SHP77 treated with DMSO at 0.1 percent for 48 hours (cell line): ENCODE data around the gene PLEKHA8.
A peak's percentile ranks its signal among the peaks of the same experiment; 100 is the strongest.

Source experiments
- DNase-seq: peaks from one replicate; lab custom pipeline; 2025; lab: John Stamatoyannopoulos, UW

The PLEKHA8 gene

DNA sequence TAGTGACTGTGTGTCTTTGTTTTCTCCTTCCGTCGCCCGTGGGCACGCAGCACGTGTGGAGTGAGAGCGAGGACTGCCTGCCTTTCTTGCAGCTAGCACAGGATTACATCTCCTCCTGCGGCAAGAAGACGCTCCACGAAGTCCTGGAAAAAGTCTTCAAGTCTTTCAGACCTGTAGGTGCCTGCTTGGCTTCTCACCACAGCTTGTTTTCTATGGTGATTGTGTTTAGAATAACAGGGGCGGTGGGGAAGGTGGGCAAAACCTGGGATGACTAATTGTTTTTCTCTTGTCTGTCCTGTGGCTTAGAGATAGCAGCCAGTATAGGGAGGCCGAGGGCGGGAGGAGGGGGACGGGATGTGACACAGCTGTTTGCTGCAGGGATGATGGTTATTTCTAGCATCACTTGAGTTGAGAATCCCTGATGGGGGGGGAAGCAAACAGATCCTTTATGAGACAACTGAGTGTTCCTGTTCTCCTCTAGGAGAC, 118.0 kb downstream of the PLEKHA8 start:
- DNase-seq: peak; percentile 77

- DNase-seq: no peak
Observed at GRCh38 chr7:30147223-30147622, 119.0 kb downstream of the PLEKHA8 start.

DNA sequence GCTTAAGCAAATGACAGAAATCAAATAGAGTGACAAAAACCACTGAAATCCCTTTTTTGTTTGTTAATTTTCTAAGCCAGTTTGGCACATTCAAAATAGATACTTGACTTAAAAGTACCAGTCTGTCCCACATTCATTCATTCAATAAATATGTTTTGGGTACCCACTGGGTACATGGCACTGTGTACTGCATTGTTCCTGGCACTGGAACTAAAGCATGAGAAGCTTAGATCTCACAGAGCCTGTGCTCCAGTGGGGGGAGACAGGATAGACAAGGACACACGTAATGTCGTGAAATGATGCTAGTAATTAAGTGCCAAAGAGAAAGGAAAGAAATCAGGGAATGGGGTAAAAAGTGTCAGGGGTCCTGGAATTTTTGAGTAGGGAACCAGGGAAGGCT, 119.6 kb downstream of the PLEKHA8 start:
- no peak for DNase-seq

DNA sequence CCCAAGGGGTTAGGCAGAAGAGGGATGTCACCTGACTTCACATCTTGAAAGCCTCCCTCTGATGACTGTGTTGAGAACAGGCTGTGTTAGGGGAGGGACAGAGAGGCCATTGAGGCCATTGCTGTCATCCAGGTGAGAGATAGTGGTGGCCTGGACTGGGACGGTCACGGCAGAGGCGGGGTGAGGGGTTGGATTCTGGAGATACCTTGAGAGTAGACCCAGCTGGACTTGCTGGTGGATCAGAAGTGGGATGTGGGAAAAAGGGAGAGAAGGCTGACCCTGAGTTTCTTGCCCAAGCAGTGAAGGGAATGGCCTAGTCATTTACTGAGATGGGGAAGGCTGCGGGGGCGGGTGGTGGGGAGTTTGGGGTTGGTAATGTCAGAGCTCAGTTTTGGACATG, 120.2 kb downstream of the PLEKHA8 start:
- no peak for DNase-seq

DNA sequence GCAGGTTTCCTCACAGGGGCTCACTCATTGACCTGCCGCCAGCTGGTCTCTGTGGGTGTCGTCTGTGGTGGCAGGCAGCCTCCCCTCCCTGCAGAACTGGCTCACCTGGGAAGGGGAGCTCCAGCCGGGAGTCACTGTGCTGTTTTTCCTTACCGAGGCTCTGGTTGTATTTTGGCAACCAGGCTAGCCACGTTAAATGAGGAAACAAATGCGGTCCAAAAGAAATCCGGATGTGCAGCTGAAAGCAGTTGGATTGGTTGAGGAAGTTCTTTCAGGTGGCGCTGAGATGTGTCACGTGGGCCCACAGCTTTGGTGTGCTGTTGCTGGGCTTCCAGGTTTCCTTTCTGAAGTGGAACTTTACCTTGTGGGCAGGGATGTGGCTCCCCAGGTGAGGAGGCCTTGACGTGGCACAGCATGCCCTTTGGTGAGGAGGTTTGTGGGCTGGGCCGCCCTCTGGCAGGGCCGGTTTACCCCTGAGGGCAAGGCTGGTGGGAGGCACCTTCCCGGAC, 120.8 kb downstream of the PLEKHA8 start:
- no peak for DNase-seq

- DNase-seq: no peak
Observed at GRCh38 chr7:30149640-30150272, 121.5 kb downstream of the PLEKHA8 start.

DNA sequence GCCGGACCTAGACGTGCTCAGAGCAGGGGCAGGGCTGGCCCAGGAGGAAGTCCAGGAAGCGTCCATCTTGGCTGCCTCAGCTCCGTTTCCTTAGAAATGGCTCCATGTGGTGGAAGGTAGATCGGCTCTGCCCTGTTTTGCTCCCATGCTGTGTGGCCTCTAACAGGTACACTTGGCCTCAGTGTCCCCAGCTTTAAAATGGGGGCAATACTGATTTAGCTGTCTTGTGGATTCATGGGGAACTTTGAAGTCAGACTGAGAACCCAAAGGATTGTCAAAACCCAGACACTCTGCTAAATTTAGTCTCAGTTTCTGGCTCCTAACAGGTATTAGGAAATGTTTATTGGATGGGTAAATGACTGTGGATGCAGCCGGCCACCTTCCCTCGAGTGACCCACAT, 122.5 kb downstream of the PLEKHA8 start:
- DNase-seq: no peak

GRCh38 chr7:30154111-30154587, 125.9 kb downstream of the PLEKHA8 start:
- no peak for DNase-seq

- DNase-seq: no peak
Observed at GRCh38 chr7:30155481-30155880, 127.3 kb downstream of the PLEKHA8 start.

GRCh38 chr7:30157204-30157603, 129.0 kb downstream of the PLEKHA8 start:
- DNase-seq: no peak

GRCh38 chr7:30159163-30159562, 131.0 kb downstream of the PLEKHA8 start:
- no peak for DNase-seq

DNA sequence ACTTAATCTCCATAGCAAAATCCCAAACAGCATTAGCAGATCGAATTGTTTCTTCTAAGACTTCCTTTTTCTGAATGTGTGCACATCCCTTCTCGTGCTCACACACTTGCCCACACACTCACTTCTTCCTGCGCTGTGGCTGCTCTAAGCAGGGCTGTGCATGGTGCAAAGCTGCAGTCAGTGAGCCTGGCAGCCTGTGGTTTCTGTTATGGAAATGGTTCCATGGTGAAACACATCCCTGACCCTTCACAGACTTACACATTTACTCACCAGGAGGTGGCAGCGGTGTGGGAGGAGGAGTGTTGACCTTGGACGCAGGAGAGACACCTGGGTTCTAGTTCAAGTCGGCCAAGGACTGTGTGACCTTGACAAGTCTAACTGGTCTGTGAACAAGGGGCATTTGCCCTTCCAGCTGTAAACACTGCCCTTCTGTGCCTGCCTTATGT, 131.5 kb downstream of the PLEKHA8 start:
- peak; percentile 34 for DNase-seq

GRCh38 chr7:30160329-30160728, 132.1 kb downstream of the PLEKHA8 start:
- no peak for DNase-seq

DNA sequence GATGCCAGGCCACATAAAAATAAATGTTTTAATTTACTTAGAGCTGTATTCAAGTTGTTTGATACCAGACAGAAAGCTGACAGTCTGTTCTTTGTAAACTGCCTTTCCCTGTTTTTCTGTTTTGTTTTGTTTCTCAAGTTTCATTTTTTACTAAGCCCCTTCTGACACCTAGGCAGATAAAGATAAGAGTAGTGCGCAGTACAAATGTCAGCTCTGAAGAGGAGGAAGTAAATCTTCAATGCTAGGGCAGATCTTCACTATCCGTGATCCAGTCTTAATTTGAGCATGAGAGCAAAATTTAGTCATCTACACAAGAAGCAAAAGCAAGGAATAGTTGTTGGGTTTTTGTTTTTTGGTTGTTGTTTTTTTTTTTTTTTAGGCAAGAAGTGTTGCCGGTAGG, 133.9 kb downstream of the PLEKHA8 start:
- no peak for DNase-seq

GRCh38 chr7:30162622-30163124, 134.5 kb downstream of the PLEKHA8 start:
- DNase-seq: no peak

- no peak for DNase-seq
Observed at GRCh38 chr7:30163231-30163894, 135.2 kb downstream of the PLEKHA8 start.

DNA sequence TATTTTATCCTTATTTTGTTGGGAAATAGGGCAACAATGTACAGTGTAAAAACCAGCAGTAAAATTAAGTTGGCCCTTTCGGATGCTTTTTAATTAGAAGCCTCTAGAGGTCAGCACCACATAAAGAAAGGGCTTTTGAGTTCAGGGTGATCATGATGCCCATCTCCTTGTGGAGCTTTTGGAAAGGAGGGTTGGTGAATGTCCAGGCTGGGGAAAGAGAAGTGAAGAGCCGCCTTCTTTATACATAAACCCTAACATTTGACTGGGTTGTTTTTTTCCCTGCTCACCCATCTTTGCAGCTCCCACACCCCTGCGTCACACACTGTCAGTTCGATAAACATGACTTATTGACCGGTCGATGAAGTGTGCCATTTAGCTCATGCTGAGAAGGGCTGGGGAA, 136.4 kb downstream of the PLEKHA8 start:
- DNase-seq: peak; percentile 31

DNA sequence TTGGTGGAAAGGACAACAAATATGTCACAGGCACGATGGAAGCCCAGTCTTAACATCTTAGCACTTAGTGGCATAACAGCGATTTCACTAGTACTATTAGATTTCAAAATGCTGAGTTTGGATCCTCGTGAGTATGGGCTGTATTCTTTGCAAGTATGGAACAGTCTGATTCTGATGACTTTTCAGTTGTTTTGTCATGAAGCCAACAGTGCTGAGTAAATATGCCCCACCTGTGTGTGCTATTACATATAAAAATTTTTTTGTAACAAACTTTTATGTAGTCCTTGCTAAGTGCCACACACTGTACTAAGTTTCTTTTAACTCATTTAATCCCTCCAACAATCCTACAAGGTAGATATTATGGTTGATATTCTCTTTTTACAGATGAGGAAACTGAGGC, 137.4 kb downstream of the PLEKHA8 start:
- DNase-seq: no peak

DNA sequence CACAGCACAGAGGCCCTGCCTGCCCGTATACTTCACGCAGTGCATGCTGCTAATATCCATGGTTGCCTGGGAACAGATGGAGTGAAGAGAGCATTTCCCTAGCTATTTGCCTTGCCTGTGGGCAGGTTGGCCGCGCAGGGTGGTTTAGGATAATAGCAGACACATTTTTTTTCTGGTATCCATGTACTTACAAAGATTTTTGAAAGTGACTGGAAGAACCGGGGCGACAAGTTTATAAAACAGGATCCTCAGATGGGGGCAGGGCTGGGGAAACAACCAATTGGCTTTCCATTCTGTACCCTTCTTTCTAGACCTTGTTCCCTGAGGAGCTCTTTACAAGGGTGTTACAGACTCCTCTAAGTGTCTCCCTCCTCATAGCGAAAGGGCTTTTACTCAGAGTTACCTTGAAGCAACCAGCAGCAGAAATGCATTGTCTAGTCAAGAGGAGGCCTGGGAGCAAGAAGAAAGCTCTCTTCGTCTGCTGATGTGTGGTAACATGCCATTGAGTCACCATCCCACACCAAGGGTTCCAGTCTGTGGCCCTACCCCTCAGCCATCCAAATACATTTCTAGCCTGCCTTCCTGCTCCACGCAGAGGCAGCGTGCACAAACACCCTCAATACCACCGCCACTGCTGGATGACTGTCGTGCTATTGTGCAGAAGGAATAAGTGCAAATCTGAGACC, 138.1 kb downstream of the PLEKHA8 start:
- DNase-seq: no peak

GRCh38 chr7:30166841-30167235, 138.6 kb downstream of the PLEKHA8 start:
- DNase-seq: no peak

DNA sequence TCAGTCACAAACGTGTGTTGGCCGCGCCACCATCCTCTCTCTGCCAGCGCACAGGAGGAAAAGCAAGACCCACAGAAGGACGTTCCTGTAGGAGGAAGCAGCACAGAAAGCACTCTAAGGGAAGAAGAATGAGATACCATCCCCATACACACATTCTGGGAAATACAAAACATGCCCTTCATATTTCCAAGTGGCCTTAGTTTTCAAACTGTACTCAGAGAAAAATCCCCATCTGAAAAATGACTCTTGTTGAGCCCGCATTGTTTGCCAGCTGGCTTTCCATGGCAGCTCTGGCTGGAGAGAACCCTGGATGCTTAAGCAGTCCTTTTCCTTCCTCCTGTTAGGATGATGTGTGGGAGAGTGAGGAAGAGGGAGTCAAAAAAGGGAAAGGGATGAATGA, 139.7 kb downstream of the PLEKHA8 start:
- no peak for DNase-seq

- DNase-seq: no peak
Observed at GRCh38 chr7:30168835-30169573, 140.8 kb downstream of the PLEKHA8 start.
